Natural killer cell treated with Interleukin-12 subunit alpha and Interleukin-12 subunit beta and Interleukin-15 and Interleukin-18, amount 100 ng/mL, for 72 hours (primary cell): ENCODE measurements around the gene LRRC4. TPM values are rescaled to one million over a fixed set of nuclear protein-coding genes. Genes with fewer than 3 reads are reported as not detected.

Experiments used
- ATAC-seq, 2 donors: fragments of 150-1000 bp; cut with Tn5 transposase in 1 of 2; sonication (Bioruptor Pico), chemical (Tn5 transposase) in 1 of 2; 2 replicates each; pipeline ENCODE4 v1.10.0; 2021
- DNase-seq: peaks from one replicate; pipeline ENCODE4 v3.0.0; 2022; ENCODE audit warnings: low spot score
- H3K27ac Mint-ChIP-seq, 2 donors: 1 replicate in 1 of 2; 2 replicates in 1 of 2; pipeline ENCODE4 v1.8.0; 2022; ENCODE audit warnings: mixed read lengths in 2 of 2, mild to moderate bottlenecking in 1 of 2, moderate library complexity in 1 of 2
- H3K27me3 Mint-ChIP-seq, 2 donors: 1 replicate in 1 of 2; 2 replicates in 1 of 2; pipeline ENCODE4 v1.8.0; 2022; ENCODE audit warnings: mixed read lengths in 2 of 2
- H3K36me3 Mint-ChIP-seq: one replicate; pipeline ENCODE4 v1.8.0; 2022; ENCODE audit warnings: mixed read lengths
- H3K4me1 Mint-ChIP-seq, 2 donors: 1 replicate in 1 of 2; 2 replicates in 1 of 2; pipeline ENCODE4 v1.8.0; 2022; ENCODE audit warnings: low read depth in 2 of 2, mixed read lengths in 2 of 2, mild to moderate bottlenecking in 1 of 2
- H3K4me3 Mint-ChIP-seq: one replicate; pipeline ENCODE4 v1.8.0; 2022; ENCODE audit warnings: mixed read lengths
- H3K9me3 Mint-ChIP-seq: 2 replicates; pipeline ENCODE4 v1.8.0; 2022; ENCODE audit warnings: mixed read lengths
- total RNA-seq, 2 donors: library from RNA; stranded (reverse); gene quantifications; one replicate each; pipeline ENCODE4 v1.2.3, GENCODE V29; 2022

LRRC4 gene
- total RNA-seq, 2 donors from 2014 or later, result 0.07 TPM; not detected in 1

GRCh38 chr7:128003167-128003566, 28.1 kb downstream of the LRRC4 start:
- H3K4me1 Mint-ChIP-seq, result peaks cover 10 to 16% of the 10 kb centered on the region in 2 donors
- H3K27ac Mint-ChIP-seq, result no peak overlapping the region
- ATAC-seq (no peak), DNase-seq (no peak)
- no peak overlapping the region for H3K4me3 Mint-ChIP-seq
- H3K36me3 Mint-ChIP-seq, result no peaks in the 10 kb centered on the region
- no peaks in the 10 kb centered on the region for H3K27me3 Mint-ChIP-seq
- H3K9me3 Mint-ChIP-seq, result no peaks in the 10 kb centered on the region

GRCh38 chr7:128000854-128001265, 30.4 kb downstream of the LRRC4 start:
- Mint-ChIP-seq H3K27me3 (no peaks in the 10 kb centered on the region), H3K9me3 (no peaks in the 10 kb centered on the region), H3K27ac (no peak overlapping the region), H3K4me3 (no peak overlapping the region), H3K4me1 (peaks cover 10 to 22% of the 10 kb centered on the region in 2 donors), H3K36me3 (peaks cover 6% of the 10 kb centered on the region)
- DNase-seq, result no peak
- no peak for ATAC-seq

GRCh38 chr7:128000048-128000447, 31.2 kb downstream of the LRRC4 start:
- H3K27ac Mint-ChIP-seq, result no peak overlapping the region
- peaks cover 6% of the 10 kb centered on the region for H3K36me3 Mint-ChIP-seq
- H3K9me3 Mint-ChIP-seq, result no peaks in the 10 kb centered on the region
- H3K27me3 Mint-ChIP-seq, result no peaks in the 10 kb centered on the region
- H3K4me3 Mint-ChIP-seq, result no peak overlapping the region
- peaks cover 10 to 22% of the 10 kb centered on the region in 2 donors for H3K4me1 Mint-ChIP-seq
- ATAC-seq (no peak), DNase-seq (no peak)

GRCh38 chr7:127998671-127999070, 32.6 kb downstream of the LRRC4 start:
- Mint-ChIP-seq H3K4me1 (peaks cover 5 to 19% of the 10 kb centered on the region in 2 donors), H3K4me3 (no peak overlapping the region), H3K27me3 (no peaks in the 10 kb centered on the region), H3K27ac (no peak overlapping the region), H3K36me3 (peaks cover 10% of the 10 kb centered on the region), H3K9me3 (no peaks in the 10 kb centered on the region)
- DNase-seq (no peak), ATAC-seq (no peak)

GRCh38 chr7:127997226-127997922, 33.9 kb downstream of the LRRC4 start:
- ATAC-seq (no peak), DNase-seq (no peak)
- Mint-ChIP-seq H3K4me1 (peaks cover 0 to 13% of the 10 kb centered on the region in 2 donors), H3K27ac (no peak overlapping the region), H3K27me3 (no peaks in the 10 kb centered on the region), H3K9me3 (no peaks in the 10 kb centered on the region), H3K36me3 (peaks cover 17% of the 10 kb centered on the region), H3K4me3 (no peak overlapping the region)

- ATAC-seq (no peak), DNase-seq (no peak)
- Mint-ChIP-seq H3K36me3 (peaks cover 20% of the 10 kb centered on the region), H3K9me3 (no peaks in the 10 kb centered on the region), H3K27ac (no peak overlapping the region), H3K4me3 (no peak overlapping the region), H3K27me3 (no peaks in the 10 kb centered on the region), H3K4me1 (peaks cover 0 to 13% of the 10 kb centered on the region in 2 donors)
Observed at GRCh38 chr7:127996253-127997071, 34.8 kb downstream of the LRRC4 start.

GRCh38 chr7:127995881-127996215, 35.4 kb downstream of the LRRC4 start:
- H3K36me3 Mint-ChIP-seq, result peaks cover 23% of the 10 kb centered on the region
- H3K4me3 Mint-ChIP-seq, result no peak overlapping the region
- DNase-seq (no peak), ATAC-seq (no peak)
- H3K9me3 Mint-ChIP-seq, result no peaks in the 10 kb centered on the region
- no peaks in the 10 kb centered on the region for H3K27me3 Mint-ChIP-seq
- peaks cover 0 to 11% of the 10 kb centered on the region in 2 donors for H3K4me1 Mint-ChIP-seq
- no peak overlapping the region for H3K27ac Mint-ChIP-seq

GRCh38 chr7:127995156-127995880, 35.9 kb downstream of the LRRC4 start:
- DNase-seq (no peak), ATAC-seq (no peak)
- Mint-ChIP-seq H3K9me3 (no peaks in the 10 kb centered on the region), H3K36me3 (peaks cover 23% of the 10 kb centered on the region), H3K4me1 (peaks cover 0 to 9% of the 10 kb centered on the region in 2 donors), H3K27ac (no peak overlapping the region), H3K4me3 (no peak overlapping the region), H3K27me3 (no peaks in the 10 kb centered on the region)

- no peak overlapping the region for H3K4me3 Mint-ChIP-seq
- peaks cover 23% of the 10 kb centered on the region for H3K36me3 Mint-ChIP-seq
- DNase-seq, result no peak
- no peak for ATAC-seq
- peaks cover 6 to 16% of the 10 kb centered on the region in 2 donors for H3K4me1 Mint-ChIP-seq
- H3K9me3 Mint-ChIP-seq, result no peaks in the 10 kb centered on the region
- H3K27ac Mint-ChIP-seq, result no peak overlapping the region
- no peaks in the 10 kb centered on the region for H3K27me3 Mint-ChIP-seq
Observed at GRCh38 chr7:127993987-127994386, 37.2 kb downstream of the LRRC4 start.

- no peak for DNase-seq
- H3K4me1 Mint-ChIP-seq, result peaks cover 8 to 16% of the 10 kb centered on the region in 2 donors
- no peaks in the 10 kb centered on the region for H3K27me3 Mint-ChIP-seq
- no peak for ATAC-seq
- H3K9me3 Mint-ChIP-seq, result no peaks in the 10 kb centered on the region
- H3K27ac Mint-ChIP-seq, result no peak overlapping the region
- H3K4me3 Mint-ChIP-seq, result no peak overlapping the region
- peaks cover 23% of the 10 kb centered on the region for H3K36me3 Mint-ChIP-seq
Observed at GRCh38 chr7:127993317-127993716, 37.9 kb downstream of the LRRC4 start.

GRCh38 chr7:127988751-127989150, 42.5 kb downstream of the LRRC4 start:
- Mint-ChIP-seq H3K4me3 (no peak overlapping the region), H3K27ac (no peak overlapping the region), H3K36me3 (peaks cover 13% of the 10 kb centered on the region), H3K4me1 (peaks cover 17 to 26% of the 10 kb centered on the region in 2 donors), H3K9me3 (no peaks in the 10 kb centered on the region), H3K27me3 (no peaks in the 10 kb centered on the region)
- DNase-seq, result no peak
- ATAC-seq, result no peak

- no peak overlapping the region for H3K27ac Mint-ChIP-seq
- no peaks in the 10 kb centered on the region for H3K9me3 Mint-ChIP-seq
Observed at GRCh38 chr7:127986581-127987521, 44.4 kb downstream of the LRRC4 start.

GRCh38 chr7:127983804-127984332, 47.4 kb downstream of the LRRC4 start:
- Mint-ChIP-seq H3K4me1 (peaks cover 20 to 27% of the 10 kb centered on the region in 2 donors), H3K27me3 (no peaks in the 10 kb centered on the region), H3K9me3 (no peaks in the 10 kb centered on the region), H3K27ac (no peak overlapping the region), H3K4me3 (no peak overlapping the region), H3K36me3 (peaks cover 8% of the 10 kb centered on the region)
- DNase-seq (no peak), ATAC-seq (peak in 1 of 2 donors; percentile 38)

More at GRCh38 chr7:127986581-127987521, 44.4 kb downstream of the LRRC4 start:
- Mint-ChIP-seq H3K4me3 (no peak overlapping the region), H3K4me1 (peaks cover 26 to 33% of the 10 kb centered on the region in 2 donors), H3K27me3 (no peaks in the 10 kb centered on the region), H3K36me3 (peaks cover 4% of the 10 kb centered on the region)
- DNase-seq (no peak), ATAC-seq (no peak)
